ENCODE data around the gene MFAP3. TPM values are rescaled to one million over a fixed set of nuclear protein-coding genes. Genes with fewer than 3 reads are reported as not detected.

MFAP3 gene
- polyA plus RNA-seq, 1 experiment: 44.8 TPM

DNA sequence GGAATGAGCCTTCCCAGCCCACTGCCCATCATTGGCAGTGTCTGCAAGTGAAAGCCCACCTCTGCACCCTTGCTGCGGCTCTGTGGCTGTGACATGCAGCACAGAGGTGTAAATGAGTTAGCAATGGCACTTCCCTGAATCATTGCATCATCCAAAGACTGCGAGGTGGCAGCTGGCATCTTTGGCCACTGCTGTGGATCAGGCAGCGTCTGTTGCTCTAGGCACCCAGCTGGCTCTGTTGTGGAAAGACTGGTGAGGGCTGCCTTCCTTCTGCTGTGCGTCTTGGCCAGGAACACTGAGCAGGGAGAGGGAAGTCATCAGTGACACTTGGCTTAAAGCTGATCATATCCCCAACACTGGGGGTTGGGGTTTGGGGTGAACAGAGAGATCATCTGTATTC is 64.5 kb downstream of the MFAP3 start:
- H3K9me3 ChIP-seq (ENCODE audit: control insufficient read depth, insufficient read depth, low read length): no peaks in the 10 kb centered on the region
- H3K27ac ChIP-seq (ENCODE audit: low read depth, low read length): no peak overlapping the region
- POLR2A ChIA-PET: no interaction called here
- CTCF ChIA-PET: no interaction called here
- no peak overlapping the region for H3K4me3 ChIP-seq (ENCODE audit: low read depth, low read length)
- TF ChIP-seq, protein P1, sequence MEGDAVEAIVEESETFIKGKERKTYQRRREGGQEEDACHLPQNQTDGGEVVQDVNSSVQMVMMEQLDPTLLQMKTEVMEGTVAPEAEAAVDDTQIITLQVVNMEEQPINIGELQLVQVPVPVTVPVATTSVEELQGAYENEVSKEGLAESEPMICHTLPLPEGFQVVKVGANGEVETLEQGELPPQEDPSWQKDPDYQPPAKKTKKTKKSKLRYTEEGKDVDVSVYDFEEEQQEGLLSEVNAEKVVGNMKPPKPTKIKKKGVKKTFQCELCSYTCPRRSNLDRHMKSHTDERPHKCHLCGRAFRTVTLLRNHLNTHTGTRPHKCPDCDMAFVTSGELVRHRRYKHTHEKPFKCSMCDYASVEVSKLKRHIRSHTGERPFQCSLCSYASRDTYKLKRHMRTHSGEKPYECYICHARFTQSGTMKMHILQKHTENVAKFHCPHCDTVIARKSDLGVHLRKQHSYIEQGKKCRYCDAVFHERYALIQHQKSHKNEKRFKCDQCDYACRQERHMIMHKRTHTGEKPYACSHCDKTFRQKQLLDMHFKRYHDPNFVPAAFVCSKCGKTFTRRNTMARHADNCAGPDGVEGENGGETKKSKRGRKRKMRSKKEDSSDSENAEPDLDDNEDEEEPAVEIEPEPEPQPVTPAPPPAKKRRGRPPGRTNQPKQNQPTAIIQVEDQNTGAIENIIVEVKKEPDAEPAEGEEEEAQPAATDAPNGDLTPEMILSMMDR (IDR thresholded peaks at IDR 0.05; ENCODE audit: low read depth, low read length): no peak
- no peak for DNase-seq (ENCODE audit: low read depth, low spot score)
- peaks cover 2% of the 10 kb centered on the region for H3K27me3 ChIP-seq (ENCODE audit: control insufficient read depth, insufficient read depth, low read length)

Other genes with a start within 250 kb of the MFAP3 start
- gene FAM114A2, start 57 bp upstream of the MFAP3 start, polyA plus RNA-seq (2011; rRNA removed): 19.4 and 23.8 TPM in 2 replicates
- 93.1 and 109 TPM in 2 replicates for gene GALNT10, start 151.8 kb downstream of the MFAP3 start, polyA plus RNA-seq (2011; rRNA removed)

All from AG04450 (cell line).